CD14-positive monocyte (primary cell): Measurements from ENCODE around the gene CLCNKB. TPM values are rescaled to one million over a fixed set of nuclear protein-coding genes. Genes with fewer than 3 reads are reported as not detected.

ENCODE experiments used
- DNase-seq, 3 donors: peaks; one replicate each; pipeline ENCODE4 v3.0.0-alpha.2; 2011 to 2022
- H2AFZ ChIP-seq: 2 replicates; pipeline ENCODE4 v1.6.0; 2012; ENCODE audit warnings: mild to moderate bottlenecking, low read depth, low read length, inconsistent platforms; ENCODE audit not compliant: insufficient read depth, poor library complexity, severe bottlenecking
- H3K27ac ChIP-seq, 2 donors: 1 replicate in 1 of 2; 2 replicates in 1 of 2; pipeline ENCODE4 v1.5.1; 2012 to 2013; ENCODE audit warnings: low read length in 2 of 2, control low read depth in 1 of 2, inconsistent platforms in 1 of 2, low read depth in 1 of 2, mild to moderate bottlenecking in 1 of 2
- H3K27me3 ChIP-seq, 2 donors: one replicate each; pipeline versions ENCODE4 v1.6.0 to v1.6.1; 2011 to 2013; ENCODE audit warnings: low read length in 2 of 2; ENCODE audit not compliant: control insufficient read depth in 2 of 2, insufficient read depth in 2 of 2
- H3K36me3 ChIP-seq, 2 donors: replicated peaks in 1 of 2; 1 replicate in 1 of 2; 2 replicates in 1 of 2; pipeline versions ENCODE4 v1.5.1 to v1.6.1; 2012 to 2013; ENCODE audit warnings: low read length in 2 of 2, control low read depth in 1 of 2, inconsistent platforms in 1 of 2, mild to moderate bottlenecking in 1 of 2; ENCODE audit not compliant: insufficient read depth in 2 of 2, control insufficient read depth in 1 of 2
- H3K4me1 ChIP-seq, 2 donors: 1 replicate in 1 of 2; 2 replicates in 1 of 2; pipeline versions ENCODE4 v1.5.1 to v1.6.1; 2012 to 2013; ENCODE audit warnings: low read length in 2 of 2, control low read depth in 1 of 2, inconsistent platforms in 1 of 2, mild to moderate bottlenecking in 1 of 2, moderate library complexity in 1 of 2; ENCODE audit not compliant: insufficient read depth in 2 of 2, control insufficient read depth in 1 of 2
- H3K4me2 ChIP-seq: replicated peaks from 2 replicates; pipeline ENCODE3; 2012; ENCODE audit warnings: low read length, moderate library complexity, mild to moderate bottlenecking; ENCODE audit not compliant: poor library complexity, severe bottlenecking; ENCODE audit errors: extremely low read depth
- H3K4me3 ChIP-seq, 3 experiments: fragments of 200-600 bp in 1 of 3; sonication (generic) in 1 of 3; replicated peaks in 1 of 3; 1 replicate in 2 of 3; 2 replicates in 1 of 3; pipeline ENCODE4 v1.5.1; 2011 to 2013; ENCODE audit warnings: low read length in 3 of 3, mild to moderate bottlenecking in 3 of 3, control low read depth in 2 of 3, low read depth in 2 of 3, inconsistent platforms in 1 of 3, moderate library complexity in 1 of 3
- H3K79me2 ChIP-seq: 2 replicates; pipeline ENCODE4 v1.6.0; 2012; ENCODE audit warnings: mild to moderate bottlenecking, control low read depth, inconsistent platforms, low read length, moderate library complexity; ENCODE audit not compliant: insufficient read depth
- H3K9ac ChIP-seq: 2 replicates; pipeline ENCODE4 v1.6.0; 2017; ENCODE audit warnings: low read length, mild to moderate bottlenecking; ENCODE audit not compliant: insufficient read depth, poor library complexity, severe bottlenecking
- H3K9me3 ChIP-seq, 2 donors: replicated peaks in 1 of 2; 1 replicate in 1 of 2; 2 replicates in 1 of 2; pipeline versions ENCODE4 v1.5.1 to v1.6.1; 2012 to 2013; ENCODE audit warnings: low read length in 2 of 2, control low read depth in 1 of 2; ENCODE audit not compliant: control insufficient read depth in 1 of 2, insufficient read depth in 1 of 2
- H4K20me1 ChIP-seq: 2 replicates; pipeline ENCODE4 v1.6.0; 2012; ENCODE audit warnings: mild to moderate bottlenecking, low read length, control low read depth, moderate library complexity; ENCODE audit not compliant: insufficient read depth
- H3K27ac Mint-ChIP-seq, 7 donors: one replicate each; pipeline ENCODE4 v1.8.0; 2020; ENCODE audit warnings: mild to moderate bottlenecking in 7 of 7, mixed read lengths in 7 of 7, moderate library complexity in 6 of 7, inconsistent platforms in 2 of 7
- H3K27me3 Mint-ChIP-seq, 3 donors: one replicate each; pipeline ENCODE4 v1.8.0; 2021 to 2022; ENCODE audit warnings: low read depth in 3 of 3, mild to moderate bottlenecking in 3 of 3, mixed read lengths in 3 of 3, moderate library complexity in 3 of 3, inconsistent platforms in 1 of 3
- H3K36me3 Mint-ChIP-seq, 2 donors: one replicate each; pipeline ENCODE4 v1.8.0; 2020; ENCODE audit warnings: mixed read lengths in 2 of 2, inconsistent platforms in 1 of 2, mild to moderate bottlenecking in 1 of 2
- H3K4me1 Mint-ChIP-seq: one replicate; pipeline ENCODE4 v1.8.0; 2020; ENCODE audit warnings: mild to moderate bottlenecking, mixed read lengths
- H3K4me3 Mint-ChIP-seq, 2 donors: one replicate each; pipeline ENCODE4 v1.8.0; 2020; ENCODE audit warnings: mild to moderate bottlenecking in 2 of 2, mixed read lengths in 2 of 2, moderate library complexity in 1 of 2
- H3K9me3 Mint-ChIP-seq, 7 donors: one replicate each; pipeline ENCODE4 v1.8.0; 2020 to 2022; ENCODE audit warnings: mixed read lengths in 7 of 7, mild to moderate bottlenecking in 6 of 7, moderate library complexity in 6 of 7, inconsistent platforms in 2 of 7
- CTCF ChIP-seq: fragments of 200-600 bp; IDR thresholded peaks from one replicate; pipeline ENCODE4 v1.8.0; 2022; ENCODE audit warnings: antibody characterized with exemption, mild to moderate bottlenecking
- WGBS: methylation state at CpG from one replicate; pipeline ENCODE4 v1.1.5; 2013; ENCODE audit warnings: missing lambda C conversion rate; ENCODE audit not compliant: insufficient coverage; 5-methylcytosine and 5-hydroxymethylcytosine counted together
- intact Hi-C, 2 donors: fragments of 100-400 bp; cut with micrococcal nuclease; formaldehyde crosslinking; loops; one replicate each; pipeline versions ENCODE4 v1.15.0 to v1.15.1; 2023
- polyA plus RNA-seq, 3 donors: library from polyadenylated mRNA; depleted of rRNA in 1 of 3; unstranded in 2 of 3; stranded (reverse) in 1 of 3; fragments of 300-500 nt in 2 of 3; fragments of >200 nt in 1 of 3; fragmentation: Illumina TruSeq in 2 of 3; gene quantifications; 1 replicate in 2 of 3; 2 replicates in 1 of 3; pipeline ENCODE4 v1.2.3, GENCODE V29; 2012 to 2021

CLCNKB gene
- polyA plus RNA-seq, 3 donors: not detected

GRCh38 chr1:16063226-16063829, 19.7 kb downstream of the CLCNKB start:
- Histone ChIP-seq H3K27me3 (no peaks in the 10 kb centered on the region), H3K4me2 (no peak overlapping the region), H3K36me3 (no peaks in the 10 kb centered on the region), H2AFZ (no peak overlapping the region), H3K4me1 (no peaks in the 10 kb centered on the region), H3K9ac (no peak overlapping the region), H3K4me3 (no peak overlapping the region), H3K27ac (no peak overlapping the region), H3K9me3 (no peaks in the 10 kb centered on the region), H3K79me2 (no peaks in the 10 kb centered on the region), H4K20me1 (no peaks in the 10 kb centered on the region)
- Mint-ChIP-seq H3K4me3 (no peak overlapping the region), H3K36me3 (no peaks in the 10 kb centered on the region), H3K27me3 (peaks cover 10 to 29% (median 24%) of the 10 kb centered on the region in 3 donors), H3K4me1 (no peaks in the 10 kb centered on the region), H3K9me3 (no peaks in the 10 kb centered on the region), H3K27ac (no peak overlapping the region)
- intact Hi-C loops: loop anchor here in 1 of 2 donors (2.0 kb wide), 1 partner anchor 23 kb away; no protein-coding TSS in a partner anchor
- no peak for DNase-seq
- 93% methylated on average over 14 of the region's 15 CpGs for WGBS
- TF ChIP-seq CTCF: no peak

- no peak overlapping the region for H3K4me3 ChIP-seq
- no peaks in the 10 kb centered on the region for H3K27me3 ChIP-seq
- 56% methylated on average over 9 of the region's 9 CpGs for WGBS
- peaks cover 10 to 29% (median 24%) of the 10 kb centered on the region in 3 donors for H3K27me3 Mint-ChIP-seq
- no peaks in the 10 kb centered on the region for H3K4me1 ChIP-seq
- TF ChIP-seq CTCF: no peak
- H3K27ac Mint-ChIP-seq: no peak overlapping the region
- no peaks in the 10 kb centered on the region for H3K36me3 ChIP-seq
- H3K9me3 Mint-ChIP-seq: no peaks in the 10 kb centered on the region
- H3K27ac ChIP-seq: no peak overlapping the region
- no peaks in the 10 kb centered on the region for H3K9me3 ChIP-seq
- no peak overlapping the region for H3K9ac ChIP-seq
- no peaks in the 10 kb centered on the region for H3K36me3 Mint-ChIP-seq
- no peak overlapping the region for H2AFZ ChIP-seq
- no peak for DNase-seq
- no peak overlapping the region for H3K4me2 ChIP-seq
- H3K79me2 ChIP-seq: no peaks in the 10 kb centered on the region
- no peaks in the 10 kb centered on the region for H3K4me1 Mint-ChIP-seq
- intact Hi-C loops: loop anchor here in 1 of 2 donors (2.0 kb wide), 1 partner anchor 23 kb away; no protein-coding TSS in a partner anchor
- no peaks in the 10 kb centered on the region for H4K20me1 ChIP-seq
- H3K4me3 Mint-ChIP-seq: no peak overlapping the region
These were observed 20.3 kb downstream of the CLCNKB start for GRCh38 chr1:16063921-16064320.
